Stimulated activated CD4-positive, alpha-beta T cell treated with anti-CD3 and anti-CD28 coated beads, Interleukin-4, amount 100 ng/mL, for 1 hour (primary cell): ENCODE results near the gene DHDDS.
"Not testable (repeated sequence)": the region's sequence is repeated elsewhere in the genome, so short reads cannot be mapped to it uniquely, and the experiment has no call there.

Source experiments
- DNase-seq: peaks from one replicate; pipeline ENCODE4 v3.0.0-alpha.2; 2020

The DHDDS gene

DNA sequence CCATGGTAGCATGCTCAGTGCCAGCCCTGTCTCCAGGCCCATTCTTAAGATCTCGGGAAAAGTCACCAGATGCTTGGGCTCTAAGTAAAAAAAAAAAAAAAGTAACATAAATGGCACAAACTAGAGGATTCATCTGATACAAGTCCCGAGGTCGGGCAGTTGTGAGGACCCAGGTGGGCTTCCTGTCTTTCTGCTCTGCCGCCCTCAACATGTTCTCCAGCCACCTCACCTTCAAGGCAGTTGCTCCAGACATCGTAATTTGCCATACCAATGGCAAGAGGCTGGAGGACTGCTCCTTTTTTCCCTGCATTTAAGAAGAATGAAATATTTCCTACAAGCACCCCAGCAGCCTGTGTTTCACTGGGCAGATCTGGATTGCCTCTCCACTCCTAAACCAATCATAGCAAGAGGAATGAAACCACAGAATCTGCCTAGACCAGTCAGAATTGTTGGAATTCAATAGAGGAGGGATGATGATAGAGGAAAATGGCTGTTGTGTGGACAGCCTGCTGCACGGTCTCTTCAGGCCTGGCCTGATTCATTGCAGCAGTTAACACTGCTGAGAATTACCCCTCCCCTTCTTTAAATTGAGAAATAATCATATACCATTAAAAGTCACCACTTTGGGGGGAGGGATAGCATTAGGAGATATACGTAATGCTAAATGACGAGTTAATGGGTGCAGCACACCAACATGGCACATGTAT is 45.5 kb downstream of the DHDDS start:
- no peak for DNase-seq

DNA sequence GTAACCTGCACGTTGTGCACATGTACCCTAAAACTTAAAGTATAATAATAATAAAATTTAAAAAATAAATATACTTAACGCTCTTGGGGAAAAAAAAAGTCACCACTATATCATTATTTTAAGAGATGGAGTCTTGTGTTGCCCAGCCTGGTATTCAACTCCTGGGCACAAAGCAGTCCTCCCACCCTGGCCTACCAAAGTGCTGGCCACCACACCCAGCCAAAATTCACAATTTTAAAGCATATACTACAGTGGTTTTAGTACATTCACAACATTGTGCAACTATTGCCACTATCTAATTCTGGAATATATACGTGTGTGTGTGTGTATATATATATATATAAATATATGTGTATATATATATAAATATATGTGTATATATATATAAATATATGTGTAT is 46.0 kb downstream of the DHDDS start:
- no peak for DNase-seq

DNA sequence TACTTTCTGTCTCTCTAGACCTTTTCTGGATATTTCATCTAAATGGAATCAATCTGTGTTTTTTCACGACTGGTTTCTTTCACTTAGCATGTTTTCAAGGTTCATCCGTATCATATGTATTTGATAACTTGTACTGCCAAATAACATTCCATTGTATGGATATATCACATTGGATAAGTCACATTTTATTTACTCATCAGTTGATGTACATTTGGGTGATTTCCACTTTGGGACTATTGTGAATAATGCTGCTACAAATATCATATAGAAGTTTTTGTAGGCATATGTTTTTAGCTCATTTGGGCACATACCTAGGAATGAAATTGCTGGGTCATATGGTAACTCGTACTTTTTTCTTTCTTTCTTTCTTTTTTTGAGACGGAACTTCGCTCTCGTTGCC is 46.9 kb downstream of the DHDDS start:
- no peak for DNase-seq

GRCh38 chr1:26482921-26483320 is 50.8 kb downstream of the DHDDS start:
- DNase-seq, result no peak

DNA sequence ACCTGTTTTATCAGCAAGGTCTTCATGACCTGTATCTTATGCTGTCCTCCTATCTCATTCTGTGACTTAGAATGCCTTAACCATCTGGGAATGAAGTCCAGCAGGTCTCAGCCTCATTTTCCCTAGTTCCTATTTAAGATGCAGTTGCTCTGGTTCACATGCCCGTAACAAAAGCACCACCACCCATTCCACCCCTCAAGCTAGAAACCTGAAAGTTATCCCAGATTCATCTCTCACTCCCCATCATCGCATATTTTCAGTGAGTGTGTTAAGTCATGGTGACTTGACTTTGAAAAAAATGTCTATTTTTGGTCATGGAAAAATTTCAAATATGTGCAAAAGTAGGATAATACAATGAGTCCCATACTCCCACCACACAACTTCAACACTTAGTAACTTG is 51.9 kb downstream of the DHDDS start:
- no peak for DNase-seq

- DNase-seq, result no peak
These were observed 58.0 kb downstream of the DHDDS start for GRCh38 chr1:26490155-26490554.

DNA sequence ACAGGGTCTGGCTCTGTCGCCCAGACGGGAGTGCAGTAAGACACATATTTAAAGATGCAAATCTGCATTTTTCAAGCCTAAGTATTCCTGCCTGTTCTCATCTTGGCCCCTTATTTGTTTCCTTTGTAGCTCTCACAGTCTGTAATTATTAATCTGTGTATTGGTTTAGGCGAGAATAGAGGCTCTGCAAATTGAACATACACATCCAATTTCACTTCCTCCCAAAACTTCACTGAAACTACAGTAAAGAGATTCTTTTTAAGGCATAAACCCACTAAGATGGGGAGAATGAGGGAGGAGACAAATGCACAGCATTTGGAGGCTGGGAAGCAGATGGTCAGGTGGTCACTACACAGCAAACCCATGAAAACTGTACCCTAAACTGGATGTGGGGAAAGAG is 61.1 kb downstream of the DHDDS start:
- no peak for DNase-seq

DNA sequence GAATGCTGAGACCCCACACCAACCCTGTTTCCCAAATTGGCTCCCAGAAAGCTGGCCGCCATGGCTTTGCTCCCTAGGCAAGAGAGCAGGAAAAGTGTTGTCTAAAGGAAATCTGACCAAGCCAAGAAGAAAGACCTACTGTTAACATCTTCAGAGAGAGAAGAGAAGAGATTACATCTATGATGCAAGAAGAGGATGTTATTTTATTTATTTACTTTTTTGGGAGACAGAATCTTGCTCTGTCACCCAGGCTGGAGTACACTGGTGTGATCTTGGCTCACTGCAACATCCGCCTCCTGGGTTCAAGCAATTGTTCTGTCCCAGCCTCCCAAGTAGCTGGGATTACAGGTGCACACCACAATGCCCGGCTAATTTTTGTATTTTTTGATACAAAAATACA is 61.8 kb downstream of the DHDDS start:
- DNase-seq, result no peak

GRCh38 chr1:26496861-26497260 is 64.7 kb downstream of the DHDDS start:
- DNase-seq, result no peak

GRCh38 chr1:26498894-26499293 is 66.8 kb downstream of the DHDDS start:
- DNase-seq, result no peak

DNA sequence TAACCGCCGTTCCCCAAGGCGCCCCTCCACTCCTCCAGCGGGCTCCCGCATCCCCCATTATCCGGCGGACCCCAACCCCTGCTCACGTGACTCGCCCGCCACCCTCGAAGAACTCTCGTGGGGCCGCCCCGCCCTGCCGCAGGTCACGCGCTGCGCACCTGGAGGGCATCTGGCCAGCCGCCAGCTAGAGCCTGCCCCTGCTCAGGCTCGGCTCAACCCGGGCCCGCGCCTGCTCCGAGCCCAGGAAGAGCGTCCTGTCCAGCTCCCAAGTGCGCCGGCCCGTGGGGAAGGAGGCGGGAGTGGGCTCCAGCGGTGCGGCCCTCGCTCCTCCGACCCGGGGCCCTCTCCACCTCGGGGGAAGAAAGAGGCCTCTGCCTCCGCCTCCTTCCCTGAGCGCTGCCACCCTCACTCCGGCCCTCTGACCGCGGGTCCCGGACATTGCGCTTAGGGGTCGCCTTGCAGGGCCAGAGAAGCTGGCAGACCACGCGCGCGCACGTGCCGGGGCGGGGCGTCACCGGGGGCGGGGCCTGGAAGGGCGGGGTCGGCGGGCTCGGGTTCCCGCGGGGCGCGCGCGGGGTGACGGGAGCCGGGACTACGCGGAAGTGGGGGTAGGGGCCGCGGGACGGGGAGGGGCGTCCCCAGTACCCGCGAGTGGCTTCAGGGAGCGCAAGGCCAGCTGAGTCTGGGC is 68.5 kb downstream of the DHDDS start:
- peak; percentile 94 for DNase-seq

GRCh38 chr1:26510711-26511110 is 78.6 kb downstream of the DHDDS start:
- DNase-seq, result not testable (repeated sequence)

DNA sequence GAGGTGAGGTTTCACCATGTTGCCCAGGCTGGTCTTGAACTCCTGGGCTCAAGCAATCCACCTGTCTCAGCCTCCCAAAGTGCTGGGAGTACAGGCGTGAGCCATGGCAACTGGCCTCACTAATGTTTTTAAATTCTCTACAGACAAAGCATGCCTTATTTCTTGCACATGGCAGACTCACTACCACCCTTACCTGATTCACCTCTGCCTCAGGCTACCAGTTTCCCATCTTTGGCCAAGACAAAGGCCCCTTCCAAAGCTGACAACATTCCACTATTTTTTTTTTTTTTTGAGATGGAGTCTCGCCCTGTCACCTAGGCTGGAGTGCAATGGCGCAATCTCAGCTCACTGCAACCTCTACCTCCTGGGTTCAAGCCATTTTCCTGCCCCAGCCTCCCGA is 83.7 kb downstream of the DHDDS start:
- not testable (repeated sequence) for DNase-seq

DNA sequence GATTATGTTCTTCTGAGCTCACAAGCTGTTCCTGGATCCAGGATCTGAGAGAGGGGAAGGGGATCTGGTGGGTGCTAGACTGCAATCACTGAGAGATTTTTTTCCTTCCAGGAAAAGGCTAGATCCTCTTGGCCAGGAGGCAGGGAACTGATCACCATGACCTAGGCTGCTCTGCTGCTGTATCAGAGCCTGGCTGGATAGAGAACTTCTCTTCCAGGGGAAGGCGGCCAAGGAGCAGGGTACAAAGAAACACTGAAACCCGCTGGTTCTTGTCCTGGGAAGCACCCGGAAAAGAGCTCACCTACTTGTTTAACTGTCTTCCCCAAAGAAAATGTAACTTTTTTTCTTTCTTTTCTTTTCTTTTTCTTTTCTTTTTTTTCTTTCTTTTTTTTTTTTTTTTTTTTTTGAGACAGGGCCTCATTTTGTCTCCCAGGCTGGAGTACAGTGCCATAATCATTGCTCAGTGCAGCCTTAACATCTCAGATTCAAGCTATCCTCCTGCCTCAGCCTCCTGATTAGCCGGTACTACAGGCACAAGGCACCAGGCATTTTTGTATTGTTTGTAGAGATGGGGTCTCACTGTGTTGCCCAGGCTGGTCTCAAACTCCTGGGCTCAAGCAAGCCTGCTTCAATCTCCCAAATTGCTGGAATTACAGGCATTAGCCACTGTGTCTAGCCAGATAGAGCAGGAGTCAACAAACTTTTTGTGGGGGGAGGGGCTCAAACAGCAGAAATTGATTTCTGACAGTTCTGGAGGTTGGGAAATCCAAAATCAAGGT is 85.1 kb downstream of the DHDDS start:
- no peak for DNase-seq

DNA sequence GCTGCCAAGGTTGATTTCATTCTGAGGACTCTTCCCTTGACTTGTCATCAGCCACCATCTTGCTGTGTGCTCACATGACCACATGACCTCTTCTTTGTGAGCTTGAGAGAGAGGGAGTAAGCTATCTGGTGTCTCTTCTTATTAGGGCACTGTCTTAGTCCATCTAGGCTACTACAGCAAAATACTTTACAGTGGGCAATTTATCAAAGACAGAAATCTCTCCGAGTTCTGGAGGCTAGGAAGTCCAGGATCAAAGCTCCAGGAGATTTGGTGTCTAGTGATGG is 85.6 kb downstream of the DHDDS start:
- DNase-seq, result no peak

DNA sequence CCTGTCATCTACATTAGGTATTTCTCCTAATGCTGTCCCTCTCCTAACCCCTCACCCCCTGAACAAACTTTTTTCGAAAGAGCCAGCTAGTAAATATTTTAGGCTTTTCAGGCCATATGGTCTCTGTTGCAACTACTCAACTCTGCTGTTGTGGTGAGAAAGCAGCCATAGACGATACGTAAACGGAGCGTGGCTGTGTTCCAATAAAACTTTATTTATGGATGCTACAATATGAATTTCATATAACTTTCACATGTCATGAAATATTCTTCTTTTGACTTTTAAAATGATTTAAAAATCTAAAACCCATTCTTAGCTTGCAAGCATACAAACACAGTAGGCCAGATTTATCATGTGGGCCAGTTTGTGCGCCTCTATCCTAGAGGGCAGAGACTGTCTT is 86.2 kb downstream of the DHDDS start:
- no peak for DNase-seq

GRCh38 chr1:26520339-26520738 is 88.2 kb downstream of the DHDDS start:
- no peak for DNase-seq
